Heart left ventricle (tissue), 13 donors: ENCODE results near the gene CENPVL2.

Source experiments
- CTCF ChIP-seq, 12 donors: fragments of 200-600 bp; sonication (generic) in 4 of 12; IDR thresholded peaks; one replicate each; pipeline versions ENCODE4 v1.5.0 to v1.8.0; 2018 to 2022; ENCODE audit warnings: antibody characterized with exemption in 12 of 12, mild to moderate bottlenecking in 5 of 12
- POLR2A ChIP-seq, 2 donors: fragments of 450-650 bp; IDR thresholded peaks; one replicate each; pipeline ENCODE4 v1.6.1; 2017; ENCODE audit warnings: antibody characterized with exemption in 2 of 2, mild to moderate bottlenecking in 2 of 2, moderate library complexity in 2 of 2
- donor health status: ischemic (EF 13 %, LVEDD 7.1; RV severe dilation, severe dysfunction).
- donor health status: DM: no; HTN: yes; CAD: no.
- donor health status: DM: no; HTN: no; CAD: no.
- donor health status: ischemic (EF 25% LVEDD 6.9; RV normal size, moderate dysfunction).
- donor health status: ischemic (EF 25% LVEDD 5.7; RV mildly dilated, moderate dysfunction).
- donor health status: ischemic (EF 35%, LVEDD 5.7; RV mildly dilated, moderate dysfunction).
- donor health status: nonischemic (EF 11% LVEDD 7.7; RV severe dilation, severe dysfunction).
- donor health status: DM: yes; HTN: yes; CAD: no.
- donor health status: PGD.
- donor health status: ischemic (EF 29% LVEDD 5.4; RV normal size, mild dysfunction).
- donor health status: nonischemic (EF 23%, LVEDD 6.1; RV moderate dilation, normal function).

GRCh38 chrX:51697397-51697796 is 14.8 kb upstream of the CENPVL2 start:
- TF ChIP-seq POLR2A (IDR thresholded peaks at IDR 0.05): no peak
- TF ChIP-seq CTCF (IDR thresholded peaks at IDR 0.05): no peak
